ENCODE results near the gene NFIC.
"Not testable (repeated sequence)": the region's sequence is repeated elsewhere in the genome, so short reads cannot be mapped to it uniquely, and the experiment has no call there.

Gene NFIC

GRCh38 chr19:3401004-3401768, 34.8 kb downstream of the NFIC start:
- no peak for DNase-seq

DNA sequence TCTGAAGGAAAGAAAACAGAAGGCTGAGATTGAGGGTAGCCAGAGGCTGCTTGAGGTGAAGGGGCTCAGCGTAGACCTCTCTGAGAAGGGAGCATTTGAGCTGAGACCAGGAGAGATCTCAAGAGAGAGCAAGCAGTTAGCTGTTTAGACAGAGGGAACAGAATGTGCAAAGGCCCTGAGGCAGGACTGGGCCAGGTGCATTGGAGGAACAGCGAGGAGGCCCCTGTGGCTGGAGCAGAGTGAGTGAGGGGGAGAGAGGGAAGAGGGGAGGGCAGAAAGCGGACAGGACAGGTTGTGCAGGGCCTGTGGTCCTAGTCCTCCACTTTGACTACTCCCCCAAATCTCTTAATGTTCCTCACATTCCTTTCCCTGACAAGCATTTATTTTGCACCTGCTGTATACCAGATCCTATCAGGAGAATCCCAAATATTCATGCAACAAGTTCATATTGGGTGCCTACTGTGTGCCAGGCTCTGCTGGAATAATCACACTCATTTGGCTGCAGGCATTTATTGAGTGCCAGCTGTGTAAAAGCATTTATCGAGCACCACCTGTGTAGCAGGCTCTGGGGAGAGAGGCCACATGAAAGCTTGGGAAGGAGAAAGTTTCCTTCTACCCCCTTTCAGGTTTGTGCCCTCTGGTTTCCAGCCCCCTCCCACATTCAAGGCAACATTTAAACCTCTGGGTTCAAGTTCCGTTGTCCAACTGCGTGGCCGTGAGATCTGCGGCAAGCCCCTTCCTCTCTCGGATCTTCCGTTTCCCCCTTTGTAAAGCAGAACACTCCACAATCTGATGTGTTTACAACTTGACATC, 36.5 kb downstream of the NFIC start:
- DNase-seq = no peak

DNA sequence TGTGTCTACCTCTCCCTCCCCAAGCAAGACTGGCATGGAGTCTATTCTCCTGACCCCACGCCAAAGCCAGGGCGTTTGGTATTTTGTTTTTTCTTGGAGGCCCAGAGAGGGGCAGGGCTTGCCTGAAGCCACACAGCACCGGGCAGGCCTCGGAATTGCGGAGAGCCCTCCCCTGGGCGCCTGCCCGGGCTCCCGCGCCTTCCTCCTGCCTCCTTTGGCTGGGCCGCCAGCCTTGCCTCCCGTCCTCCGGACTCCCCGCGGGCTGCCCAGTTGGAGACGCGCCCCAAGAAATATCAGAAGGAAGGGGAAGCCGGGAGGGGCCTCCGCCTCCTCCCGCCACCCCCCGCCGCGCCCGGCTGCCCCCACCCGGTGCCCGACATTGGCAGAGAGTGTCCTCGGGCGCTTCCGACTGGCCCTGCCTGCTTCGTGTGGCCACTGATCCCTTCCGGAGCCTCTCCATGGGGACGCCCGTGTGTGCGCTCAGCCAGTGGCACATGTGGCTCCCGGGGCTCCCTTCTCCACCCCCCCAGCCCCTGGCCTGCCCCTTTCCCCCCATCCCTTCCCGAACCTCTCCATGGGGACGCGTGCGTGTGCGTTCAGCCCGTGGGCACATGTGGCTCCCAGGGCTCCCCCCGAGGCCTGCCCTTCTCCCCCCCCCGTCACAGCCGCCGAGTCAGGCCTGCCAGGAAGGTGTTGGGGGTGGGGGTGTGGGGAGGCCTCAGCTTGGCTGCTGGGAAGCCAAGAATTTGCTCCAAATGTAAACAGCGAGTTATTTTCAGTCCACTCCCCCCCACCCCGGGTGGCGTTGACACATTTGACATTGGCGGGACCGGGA, 37.3 kb downstream of the NFIC start:
- no peak for DNase-seq

DNA sequence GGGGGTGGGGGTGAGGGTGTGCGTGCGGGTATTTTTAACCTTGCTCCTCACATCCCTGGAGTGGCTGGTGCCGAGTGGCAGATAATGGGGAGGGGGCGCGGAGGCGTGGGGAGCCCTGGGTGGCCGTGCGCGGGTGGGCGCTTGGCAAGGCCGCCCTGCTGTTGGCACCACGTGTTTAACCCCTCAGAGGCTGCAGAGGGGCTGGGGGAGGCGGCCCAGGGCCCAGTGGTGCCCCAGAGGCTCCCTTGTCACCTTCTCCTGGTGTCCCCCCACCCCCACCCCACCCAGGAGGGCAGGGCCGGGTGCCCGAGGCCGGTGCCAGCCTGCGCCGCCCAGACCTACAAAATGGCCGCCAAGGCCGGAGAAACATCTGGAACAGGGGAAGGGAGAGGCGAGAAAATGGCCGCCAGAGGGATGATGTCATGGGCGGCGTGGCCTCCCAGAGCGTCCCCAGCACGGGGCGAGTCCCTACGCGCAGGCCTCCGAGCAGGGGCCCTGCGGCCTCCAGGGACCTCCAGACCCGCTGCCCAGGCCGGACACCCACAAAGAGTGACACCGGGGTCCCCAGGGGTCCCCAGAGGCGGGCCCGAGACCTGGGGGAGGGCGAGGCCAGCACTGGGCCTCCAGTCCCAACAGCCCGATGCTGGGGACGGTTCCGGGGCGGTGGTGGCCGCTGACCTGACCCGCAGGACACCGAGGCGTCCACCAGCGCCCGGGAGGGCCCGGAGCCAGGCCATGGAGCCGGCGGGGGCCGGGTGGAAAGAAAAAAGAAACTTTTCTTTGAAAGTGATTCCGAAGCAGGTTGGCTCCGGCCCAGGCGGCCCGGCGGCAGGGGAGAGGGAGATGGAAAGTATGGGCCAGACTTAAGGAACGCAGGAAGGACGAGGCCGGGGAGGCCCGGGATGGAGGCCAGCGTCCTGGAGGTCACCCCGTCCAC, 38.2 kb downstream of the NFIC start:
- no peak for DNase-seq

DNA sequence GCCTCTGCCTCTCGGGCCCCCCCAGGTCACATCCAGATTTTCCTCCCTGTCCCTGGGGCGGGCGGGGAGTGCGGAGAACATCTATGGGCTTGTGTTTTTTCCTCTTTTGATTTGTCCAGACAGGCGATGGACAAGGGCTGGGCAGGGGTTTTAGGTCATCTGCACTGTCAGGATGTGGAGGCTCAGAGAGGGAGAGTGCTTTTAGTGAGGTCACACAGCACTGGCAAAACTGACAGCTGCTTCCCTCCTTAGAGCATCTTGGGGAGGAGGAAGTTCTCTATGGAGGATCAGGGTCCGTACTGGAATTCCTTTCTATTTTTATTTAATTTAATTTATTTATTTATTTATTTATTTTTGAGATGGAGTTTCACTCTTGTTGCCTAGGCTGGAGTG, 38.9 kb downstream of the NFIC start:
- no peak for DNase-seq

DNA sequence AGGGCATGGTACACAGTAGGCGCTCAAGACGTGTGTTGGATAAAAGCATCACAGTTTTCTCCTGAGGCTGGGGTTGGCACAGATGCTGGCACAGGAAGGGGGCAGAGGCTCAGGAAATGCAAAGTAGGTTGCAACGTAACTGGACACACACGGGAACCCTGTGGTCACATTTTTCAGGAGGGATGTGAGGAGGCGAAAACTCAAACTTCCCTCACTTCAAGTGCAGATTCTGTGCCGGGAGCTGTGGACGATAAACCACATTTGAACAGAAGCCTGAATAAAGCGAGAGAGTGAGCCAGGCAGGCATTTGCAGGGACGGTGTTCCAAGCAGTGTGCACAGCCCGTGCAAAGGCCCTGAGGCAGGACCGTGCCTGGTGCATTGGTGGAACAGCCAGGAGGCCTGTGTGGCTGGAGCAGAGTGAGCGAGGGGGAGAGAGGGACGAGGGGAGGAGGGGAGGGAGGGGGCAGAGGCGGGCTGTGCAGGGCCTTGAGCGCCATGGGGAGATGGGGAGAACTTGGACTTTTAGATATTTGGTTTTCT, 40.3 kb downstream of the NFIC start:
- DNase-seq = no peak

GRCh38 chr19:3407556-3408516, 41.5 kb downstream of the NFIC start:
- no peak for DNase-seq

- DNase-seq = no peak
Measured at GRCh38 chr19:3408996-3409345, 42.6 kb downstream of the NFIC start.

DNA sequence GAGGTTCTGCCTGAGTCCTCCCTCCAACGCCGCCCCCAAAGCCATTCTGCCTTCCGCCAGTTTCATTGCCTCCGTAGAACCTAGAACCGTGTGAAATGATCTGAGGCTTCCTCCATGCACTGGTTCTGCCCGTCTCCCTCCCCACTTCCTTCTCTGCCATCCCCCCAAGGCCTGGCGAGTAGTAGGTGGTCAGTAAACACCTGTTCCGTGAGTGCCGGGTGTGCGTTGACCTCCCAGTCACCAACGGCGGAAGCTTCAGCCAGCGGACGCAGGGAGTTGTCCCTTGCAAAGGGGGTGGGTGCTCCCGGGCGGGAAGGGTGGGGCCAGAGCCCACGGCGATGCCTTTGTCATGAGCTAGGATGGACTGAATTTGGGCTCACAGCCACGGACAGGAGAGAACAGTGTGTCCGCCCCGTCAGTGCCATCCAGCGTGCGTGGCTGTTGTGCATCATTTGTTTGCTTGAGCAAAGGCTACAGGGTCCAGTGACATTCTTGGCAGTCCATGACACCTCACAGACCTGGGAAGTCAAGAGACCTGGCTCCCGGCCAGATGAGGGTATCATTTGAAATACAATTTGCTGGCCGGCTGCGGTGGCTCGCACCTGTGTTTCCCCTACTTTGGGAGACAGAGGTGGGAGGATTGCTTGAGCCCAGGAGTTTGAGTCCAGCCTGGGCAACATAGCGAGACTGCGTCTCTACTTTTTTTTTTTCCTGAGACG, 43.1 kb downstream of the NFIC start:
- DNase-seq = no peak

- DNase-seq = no peak
Measured at GRCh38 chr19:3411636-3412035, 45.3 kb downstream of the NFIC start.

GRCh38 chr19:3412066-3412465, 45.7 kb downstream of the NFIC start:
- no peak for DNase-seq

GRCh38 chr19:3413796-3414327, 47.5 kb downstream of the NFIC start:
- DNase-seq = no peak

DNA sequence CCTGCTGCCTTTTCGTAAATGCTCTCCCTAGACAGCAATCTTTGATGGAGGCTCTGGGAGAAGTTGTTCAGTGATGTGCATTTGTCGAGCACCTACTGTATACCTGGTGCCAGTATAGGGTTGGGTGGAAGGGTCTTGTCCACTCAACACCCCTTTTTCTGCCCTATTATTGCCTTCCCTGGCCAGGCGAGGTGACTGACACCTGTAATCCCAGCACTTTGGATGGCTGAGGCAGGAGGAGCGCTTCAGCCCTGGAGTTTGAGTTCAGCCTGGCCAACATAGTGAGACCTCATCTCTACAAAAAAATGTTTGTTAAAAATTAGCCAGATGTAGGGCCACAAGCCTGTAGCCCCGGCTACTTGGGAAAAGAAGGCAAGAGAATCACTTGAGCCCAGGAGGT, 49.3 kb downstream of the NFIC start:
- no peak for DNase-seq

GRCh38 chr19:3420244-3420755, 53.9 kb downstream of the NFIC start:
- no peak for DNase-seq

- DNase-seq = no peak
Measured at GRCh38 chr19:3420909-3421619, 54.7 kb downstream of the NFIC start.

- DNase-seq = not testable (repeated sequence)
Measured at GRCh38 chr19:3421656-3422055, 55.3 kb downstream of the NFIC start.

GRCh38 chr19:3423183-3423829, 56.9 kb downstream of the NFIC start:
- DNase-seq = no peak

DNA sequence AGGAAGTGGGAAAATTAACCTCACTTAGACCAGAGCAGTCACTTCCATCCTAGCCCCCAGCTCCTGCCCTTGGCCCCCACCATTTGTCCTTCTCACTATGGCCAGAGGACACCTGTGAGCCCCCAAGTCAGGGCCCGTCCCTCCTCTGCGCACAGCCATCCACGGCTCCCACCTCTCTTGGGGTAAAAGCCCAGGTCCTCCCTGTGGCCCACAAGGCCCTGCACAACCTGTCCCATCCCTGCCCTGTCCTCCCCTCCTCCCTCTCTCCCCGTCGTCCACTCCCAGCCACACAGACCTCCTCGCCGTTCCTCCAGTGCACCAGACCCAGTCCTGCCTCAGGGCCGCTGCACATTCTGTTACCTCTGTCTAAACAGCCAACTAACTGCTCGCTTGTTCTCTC, 60.0 kb downstream of the NFIC start:
- no peak for DNase-seq

GRCh38 chr19:3430366-3430680, 63.9 kb downstream of the NFIC start:
- not testable (repeated sequence) for DNase-seq
